ENCODE results near the gene NOVA2.

GRCh38 chr19:45969676-45970075 is 4.0 kb downstream of the NOVA2 start:
- TF ChIP-seq EZH2 (IDR thresholded peaks at IDR 0.05; ENCODE audit: insufficient read depth, low read length), result no peak
- TF ChIP-seq, protein P1, sequence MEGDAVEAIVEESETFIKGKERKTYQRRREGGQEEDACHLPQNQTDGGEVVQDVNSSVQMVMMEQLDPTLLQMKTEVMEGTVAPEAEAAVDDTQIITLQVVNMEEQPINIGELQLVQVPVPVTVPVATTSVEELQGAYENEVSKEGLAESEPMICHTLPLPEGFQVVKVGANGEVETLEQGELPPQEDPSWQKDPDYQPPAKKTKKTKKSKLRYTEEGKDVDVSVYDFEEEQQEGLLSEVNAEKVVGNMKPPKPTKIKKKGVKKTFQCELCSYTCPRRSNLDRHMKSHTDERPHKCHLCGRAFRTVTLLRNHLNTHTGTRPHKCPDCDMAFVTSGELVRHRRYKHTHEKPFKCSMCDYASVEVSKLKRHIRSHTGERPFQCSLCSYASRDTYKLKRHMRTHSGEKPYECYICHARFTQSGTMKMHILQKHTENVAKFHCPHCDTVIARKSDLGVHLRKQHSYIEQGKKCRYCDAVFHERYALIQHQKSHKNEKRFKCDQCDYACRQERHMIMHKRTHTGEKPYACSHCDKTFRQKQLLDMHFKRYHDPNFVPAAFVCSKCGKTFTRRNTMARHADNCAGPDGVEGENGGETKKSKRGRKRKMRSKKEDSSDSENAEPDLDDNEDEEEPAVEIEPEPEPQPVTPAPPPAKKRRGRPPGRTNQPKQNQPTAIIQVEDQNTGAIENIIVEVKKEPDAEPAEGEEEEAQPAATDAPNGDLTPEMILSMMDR (IDR thresholded peaks at IDR 0.05; ENCODE audit: insufficient read depth, low read depth, low read length), result no peak

Data from astrocyte (in vitro differentiated cells and primary cell).